ENCODE measurements around the gene LSM7.

Gene LSM7

GRCh38 chr19:2344381-2344870 is 16.0 kb upstream of the LSM7 start:
- intact Hi-C loops (cut with DNase I; ENCODE audit: low total_unique reads): no loop called here
- Histone ChIP-seq H3K27ac (no peak overlapping the region), H3K36me3 (peaks cover 6 to 76% (median 61%) of the 10 kb centered on the region in 3 donors), H3K9me3 (no peaks in the 10 kb centered on the region), H3K27me3 (no peaks in the 10 kb centered on the region), H3K4me1 (no peaks in the 10 kb centered on the region), H3K4me3 (no peak overlapping the region)
- DNase-seq: no peak
- TF ChIP-seq CTCF (IDR thresholded peaks at IDR 0.05): no peak

- H3K27ac ChIP-seq: no peak overlapping the region
- no peaks in the 10 kb centered on the region for H3K9me3 ChIP-seq
- H3K4me3 ChIP-seq: no peak overlapping the region
- intact Hi-C loops (cut with DNase I; ENCODE audit: low total_unique reads): no loop called here
- H3K27me3 ChIP-seq: no peaks in the 10 kb centered on the region
- peaks cover under 1 to 80% (median 61%) of the 10 kb centered on the region in 3 donors for H3K36me3 ChIP-seq
- no peak for DNase-seq
- TF ChIP-seq CTCF (IDR thresholded peaks at IDR 0.05): no peak
- H3K4me1 ChIP-seq: no peaks in the 10 kb centered on the region
Observed at GRCh38 chr19:2343289-2343982, 15.1 kb upstream of the LSM7 start.

GRCh38 chr19:2342656-2343288 is 14.4 kb upstream of the LSM7 start:
- peaks cover 0 to 79% (median 60%) of the 10 kb centered on the region in 3 donors for H3K36me3 ChIP-seq

GRCh38 chr19:2341982-2342381 is 13.6 kb upstream of the LSM7 start:
- no peaks in the 10 kb centered on the region for H3K27me3 ChIP-seq
- no peak for TF ChIP-seq CTCF (IDR thresholded peaks at IDR 0.05)
- H3K4me3 ChIP-seq: no peak overlapping the region
- no peak for DNase-seq
- intact Hi-C loops (cut with DNase I; ENCODE audit: low total_unique reads): no loop called here
- H3K4me1 ChIP-seq: no peaks in the 10 kb centered on the region
- H3K27ac ChIP-seq: no peak overlapping the region
- H3K9me3 ChIP-seq: no peaks in the 10 kb centered on the region
- peaks cover 0 to 85% (median 60%) of the 10 kb centered on the region in 3 donors for H3K36me3 ChIP-seq

More at GRCh38 chr19:2342656-2343288, 14.4 kb upstream of the LSM7 start:
- H3K4me3 ChIP-seq: no peak overlapping the region
- no peak for DNase-seq
- H3K4me1 ChIP-seq: no peaks in the 10 kb centered on the region
- intact Hi-C loops (cut with DNase I; ENCODE audit: low total_unique reads): no loop called here
- TF ChIP-seq CTCF (IDR thresholded peaks at IDR 0.05): no peak
- no peaks in the 10 kb centered on the region for H3K27me3 ChIP-seq
- H3K27ac ChIP-seq: no peak overlapping the region
- H3K9me3 ChIP-seq: no peaks in the 10 kb centered on the region

GRCh38 chr19:2341244-2341751 is 12.9 kb upstream of the LSM7 start:
- no peak for DNase-seq
- intact Hi-C loops (cut with DNase I; ENCODE audit: low total_unique reads): no loop called here
- no peak overlapping the region for H3K27ac ChIP-seq
- no peaks in the 10 kb centered on the region for H3K9me3 ChIP-seq
- no peak for TF ChIP-seq CTCF (IDR thresholded peaks at IDR 0.05)
- H3K27me3 ChIP-seq: no peaks in the 10 kb centered on the region
- H3K4me3 ChIP-seq: no peak overlapping the region
- H3K4me1 ChIP-seq: no peaks in the 10 kb centered on the region
- H3K36me3 ChIP-seq: peaks cover 0 to 79% (median 55%) of the 10 kb centered on the region in 3 donors
